ENCODE results near the gene ENG. TPM values are rescaled to one million over a fixed set of nuclear protein-coding genes. Genes with fewer than 3 reads are reported as not detected.

ENG gene
- polyA plus RNA-seq, 3 donors = 15.7 to 26.0 (median 17.9) TPM

GRCh38 chr9:127812011-127812410, 42.4 kb downstream of the ENG start:
- Histone ChIP-seq H2AFZ (ENCODE audit: insufficient read depth, low read depth, low read length, poor library complexity, severe bottlenecking) (no peak overlapping the region), H3K4me2 (replicated peaks; ENCODE audit: extremely low read depth, low read length, poor library complexity, severe bottlenecking) (no peak overlapping the region), H3K9me3 (replicated peaks in 1 of 2; ENCODE audit: control insufficient read depth in 1 of 2, insufficient read depth in 1 of 2, low read length in 2 of 2) (no peaks in the 10 kb centered on the region), H3K27me3 (ENCODE audit: control insufficient read depth in 2 of 2, insufficient read depth in 2 of 2, low read length in 2 of 2) (no peaks in the 10 kb centered on the region), H3K27ac (ENCODE audit: low read depth in 1 of 2, low read length in 2 of 2) (no peak overlapping the region), H3K9ac (ENCODE audit: insufficient read depth, low read length, poor library complexity, severe bottlenecking) (no peak overlapping the region), H3K36me3 (replicated peaks in 1 of 2; ENCODE audit: control insufficient read depth in 1 of 2, insufficient read depth in 2 of 2, low read length in 2 of 2) (peaks cover 68 to 80% of the 10 kb centered on the region in 2 donors), H3K79me2 (ENCODE audit: insufficient read depth, low read length) (no peaks in the 10 kb centered on the region), H3K4me1 (ENCODE audit: control insufficient read depth in 1 of 2, insufficient read depth in 2 of 2, low read length in 2 of 2) (no peaks in the 10 kb centered on the region), H3K4me3 (replicated peaks in 1 of 3; ENCODE audit: low read depth in 2 of 3, low read length in 3 of 3) (no peak overlapping the region), H4K20me1 (ENCODE audit: insufficient read depth, low read length) (no peaks in the 10 kb centered on the region)
- no peak for TF ChIP-seq CTCF (IDR thresholded peaks at IDR 0.05)
- Mint-ChIP-seq H3K36me3 (peaks cover 52 to 70% of the 10 kb centered on the region in 2 donors), H3K27ac (peak overlapping the region in 1 of 7 donors; percentile 60), H3K4me3 (no peak overlapping the region), H3K27me3 (ENCODE audit: low read depth in 3 of 3) (peaks cover 0 to 3% (median 1%) of the 10 kb centered on the region in 3 donors), H3K4me1 (peaks cover 3% of the 10 kb centered on the region), H3K9me3 (no peaks in the 10 kb centered on the region)
- WGBS (ENCODE audit: insufficient coverage) = 100% methylated on average over 1 of the region's 6 CpGs
- intact Hi-C loops (cut with micrococcal nuclease) = no loop called here
- DNase-seq = peak in 2 of 3 donors; percentile 21 to 42

GRCh38 chr9:127810378-127811187, 43.9 kb downstream of the ENG start:
- DNase-seq = no peak
- H3K36me3 Mint-ChIP-seq = peaks cover 53 to 73% of the 10 kb centered on the region in 2 donors
- Histone ChIP-seq H3K9ac (ENCODE audit: insufficient read depth, low read length, poor library complexity, severe bottlenecking) (no peak overlapping the region), H3K9me3 (replicated peaks in 1 of 2; ENCODE audit: control insufficient read depth in 1 of 2, insufficient read depth in 1 of 2, low read length in 2 of 2) (no peaks in the 10 kb centered on the region), H3K4me1 (ENCODE audit: control insufficient read depth in 1 of 2, insufficient read depth in 2 of 2, low read length in 2 of 2) (no peaks in the 10 kb centered on the region), H3K27me3 (ENCODE audit: control insufficient read depth in 2 of 2, insufficient read depth in 2 of 2, low read length in 2 of 2) (no peaks in the 10 kb centered on the region), H4K20me1 (ENCODE audit: insufficient read depth, low read length) (no peaks in the 10 kb centered on the region), H3K4me3 (replicated peaks in 1 of 3; ENCODE audit: low read depth in 2 of 3, low read length in 3 of 3) (no peak overlapping the region), H3K27ac (ENCODE audit: low read depth in 1 of 2, low read length in 2 of 2) (no peak overlapping the region), H3K36me3 (replicated peaks in 1 of 2; ENCODE audit: control insufficient read depth in 1 of 2, insufficient read depth in 2 of 2, low read length in 2 of 2) (peaks cover 58 to 68% of the 10 kb centered on the region in 2 donors), H3K4me2 (replicated peaks; ENCODE audit: extremely low read depth, low read length, poor library complexity, severe bottlenecking) (no peak overlapping the region), H3K79me2 (ENCODE audit: insufficient read depth, low read length) (no peaks in the 10 kb centered on the region), H2AFZ (ENCODE audit: insufficient read depth, low read depth, low read length, poor library complexity, severe bottlenecking) (no peak overlapping the region)
- H3K27ac Mint-ChIP-seq = peak overlapping the region in 1 of 7 donors; percentile 70
- no peak for TF ChIP-seq CTCF (IDR thresholded peaks at IDR 0.05)
- 100% methylated on average over 9 of the region's 10 CpGs for WGBS (ENCODE audit: insufficient coverage)
- no peaks in the 10 kb centered on the region for H3K9me3 Mint-ChIP-seq
- H3K4me3 Mint-ChIP-seq = no peak overlapping the region
- intact Hi-C loops (cut with micrococcal nuclease) = no loop called here
- H3K4me1 Mint-ChIP-seq = peaks cover 5% of the 10 kb centered on the region
- H3K27me3 Mint-ChIP-seq (ENCODE audit: low read depth in 3 of 3) = peaks cover 0 to 3% (median 1%) of the 10 kb centered on the region in 3 donors

Data from CD14-positive monocyte (primary cell).